Measurements from ENCODE around the gene RGSL1. TPM values are rescaled to one million over a fixed set of nuclear protein-coding genes. Genes with fewer than 3 reads are reported as not detected.

Gene RGSL1
- total RNA-seq, 4 donors from 2014 or later = 3.6 TPM; not detected in 3

DNA sequence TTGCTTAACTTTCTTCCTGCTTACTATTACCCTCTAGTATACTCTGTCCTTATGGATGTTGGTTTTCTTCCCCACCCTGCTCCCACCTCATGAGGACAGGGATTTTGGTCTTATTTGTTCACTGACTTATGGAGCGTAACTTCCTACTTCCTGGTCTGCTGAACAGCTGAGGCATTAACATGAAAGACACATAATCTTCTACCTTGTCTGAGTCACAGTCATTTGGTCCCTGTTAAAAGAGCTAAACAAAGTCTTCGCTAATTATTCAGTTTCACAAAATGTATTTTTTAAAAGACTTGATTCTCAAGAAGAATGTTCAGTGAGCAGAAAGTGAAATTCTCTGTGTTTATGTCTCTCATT lies 120.6 kb downstream of the RGSL1 start:
- TF ChIP-seq, protein P1, sequence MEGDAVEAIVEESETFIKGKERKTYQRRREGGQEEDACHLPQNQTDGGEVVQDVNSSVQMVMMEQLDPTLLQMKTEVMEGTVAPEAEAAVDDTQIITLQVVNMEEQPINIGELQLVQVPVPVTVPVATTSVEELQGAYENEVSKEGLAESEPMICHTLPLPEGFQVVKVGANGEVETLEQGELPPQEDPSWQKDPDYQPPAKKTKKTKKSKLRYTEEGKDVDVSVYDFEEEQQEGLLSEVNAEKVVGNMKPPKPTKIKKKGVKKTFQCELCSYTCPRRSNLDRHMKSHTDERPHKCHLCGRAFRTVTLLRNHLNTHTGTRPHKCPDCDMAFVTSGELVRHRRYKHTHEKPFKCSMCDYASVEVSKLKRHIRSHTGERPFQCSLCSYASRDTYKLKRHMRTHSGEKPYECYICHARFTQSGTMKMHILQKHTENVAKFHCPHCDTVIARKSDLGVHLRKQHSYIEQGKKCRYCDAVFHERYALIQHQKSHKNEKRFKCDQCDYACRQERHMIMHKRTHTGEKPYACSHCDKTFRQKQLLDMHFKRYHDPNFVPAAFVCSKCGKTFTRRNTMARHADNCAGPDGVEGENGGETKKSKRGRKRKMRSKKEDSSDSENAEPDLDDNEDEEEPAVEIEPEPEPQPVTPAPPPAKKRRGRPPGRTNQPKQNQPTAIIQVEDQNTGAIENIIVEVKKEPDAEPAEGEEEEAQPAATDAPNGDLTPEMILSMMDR (IDR thresholded peaks at IDR 0.05; ENCODE audit: low read depth) = no peak

- TF ChIP-seq, protein P1 (IDR thresholded peaks at IDR 0.05; ENCODE audit: low read depth) = no peak
These were observed 124.2 kb downstream of the RGSL1 start for GRCh38 chr1:182574156-182574555.

GRCh38 chr1:182575540-182576149 lies 125.7 kb downstream of the RGSL1 start:
- TF ChIP-seq, protein P1 (IDR thresholded peaks at IDR 0.05; ENCODE audit: low read depth) = no peak

GRCh38 chr1:182580736-182581135 lies 130.8 kb downstream of the RGSL1 start:
- TF ChIP-seq, protein P1 (IDR thresholded peaks at IDR 0.05; ENCODE audit: low read depth) = no peak

DNA sequence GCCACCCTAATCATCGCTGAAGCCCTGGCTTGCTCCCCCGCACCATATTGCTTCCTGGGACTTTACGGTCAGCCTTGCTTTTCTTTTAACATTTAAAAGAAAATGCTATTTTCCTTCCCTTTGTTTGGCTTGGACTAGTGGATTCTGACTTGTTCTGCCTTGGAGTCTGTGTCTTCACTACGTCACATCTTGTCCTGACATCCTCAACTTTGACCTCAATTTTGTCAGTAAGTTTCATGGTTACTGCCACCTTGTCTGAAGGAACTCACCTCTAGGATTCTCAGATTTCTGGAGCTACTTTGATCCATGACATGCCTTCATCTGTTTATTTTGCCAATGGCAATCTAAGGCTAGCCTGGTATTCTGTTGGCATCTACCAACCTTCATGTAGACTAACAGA lies 134.8 kb downstream of the RGSL1 start:
- TF ChIP-seq, protein P1 (IDR thresholded peaks at IDR 0.05; ENCODE audit: low read depth) = no peak

DNA sequence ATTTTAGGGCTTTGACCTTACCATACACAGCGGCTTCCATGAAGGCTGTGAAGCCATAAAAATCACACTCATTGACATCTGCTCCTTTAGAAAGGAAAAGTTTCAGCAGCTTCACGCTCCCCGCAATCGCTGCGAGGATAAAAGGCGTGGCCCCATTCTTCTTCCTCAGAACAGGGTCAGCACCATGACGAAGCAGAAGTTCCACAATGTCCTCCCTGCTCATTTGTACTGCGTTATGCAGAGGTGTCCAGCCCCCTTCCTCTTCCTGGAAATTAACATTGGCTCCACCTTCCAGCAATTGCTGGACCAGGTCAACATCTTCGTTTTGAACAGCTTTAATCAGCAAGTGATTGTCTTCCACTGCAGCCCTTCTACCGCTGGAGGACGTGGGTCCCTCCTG lies 136.4 kb downstream of the RGSL1 start:
- TF ChIP-seq, protein P1 (IDR thresholded peaks at IDR 0.05; ENCODE audit: low read depth) = no peak

DNA sequence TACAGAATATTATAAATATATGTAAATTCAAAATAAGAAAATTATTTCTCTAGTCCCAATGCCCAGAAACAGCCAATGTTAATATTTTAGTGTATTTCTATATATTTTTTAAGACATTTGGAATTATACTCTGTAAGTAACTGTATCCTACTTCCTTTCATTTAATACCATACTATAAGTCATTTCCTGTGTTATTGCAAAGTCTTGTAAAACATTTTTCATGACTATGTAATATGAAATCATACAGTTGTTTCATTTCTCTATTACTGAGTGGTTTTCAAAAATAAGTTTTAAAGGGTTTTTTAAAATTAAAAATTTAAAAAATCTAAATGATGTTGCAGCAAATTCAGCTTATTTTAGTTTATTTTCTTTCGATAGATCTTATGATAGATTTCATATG lies 137.1 kb downstream of the RGSL1 start:
- TF ChIP-seq, protein P1 (IDR thresholded peaks at IDR 0.05; ENCODE audit: low read depth) = no peak

Measured in subcutaneous adipose tissue (tissue), 4 donors.